Measurements from ENCODE around the gene TMTC2.

GRCh38 chr12:82765971-82766705, 79.4 kb downstream of the TMTC2 start:
- no peak for TF ChIP-seq CTCF (IDR thresholded peaks at IDR 0.05; ENCODE audit: poor library complexity)
- TF ChIP-seq EZH2 (IDR thresholded peaks at IDR 0.05; ENCODE audit: borderline replicate concordance): no peak
- TF ChIP-seq EZH2phosphoT487 (IDR thresholded peaks at IDR 0.05; ENCODE audit: low read depth, severe bottlenecking, unreplicated experiment): no peak

Measured in hepatocyte (in vitro differentiated cells).